ENCODE measurements around the gene CTNNA2. TPM values are rescaled to one million over a fixed set of nuclear protein-coding genes. Genes with fewer than 3 reads are reported as not detected.

CTNNA2 gene
- total and polyA plus RNA-seq, 2 of the 8 experiments (the other 6 are each of a cell fraction or from before 2014, with no cell fraction given), result 3.9 to 9.0 TPM

DNA sequence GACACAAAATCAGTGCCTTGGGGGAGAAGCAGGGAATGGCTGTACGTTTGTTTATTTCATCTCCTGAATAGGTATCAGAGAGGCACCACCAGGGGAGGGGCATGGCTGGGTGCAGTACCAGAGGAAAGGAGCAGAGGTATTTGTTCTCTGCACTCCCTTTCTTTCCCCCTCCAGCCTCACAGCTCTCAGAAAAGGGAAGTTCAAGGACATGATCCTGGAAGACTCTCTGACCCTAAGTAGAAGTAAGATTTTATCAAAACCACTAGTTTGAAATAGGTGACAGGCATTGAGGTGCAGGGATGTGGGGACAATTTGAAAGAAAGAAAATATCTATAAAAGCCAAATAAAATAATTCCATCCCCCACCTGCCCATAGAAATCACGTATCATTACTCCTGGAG lies 655.2 kb downstream of the CTNNA2 start:
- Histone ChIP-seq H2BK20ac (ENCODE audit: low read length) (no peak overlapping the region), H3K4ac (replicated peaks; ENCODE audit: insufficient read length, low read depth, low read length) (no peak overlapping the region), H2BK15ac (ENCODE audit: low read length) (no peak overlapping the region), H3K23me2 (ENCODE audit: low read depth, low read length) (no peaks in the 10 kb centered on the region; the same call in 1 of the 2 replicates), H3K27ac (ENCODE audit: low read depth, low read length) (no peak overlapping the region), H3K4me2 (ENCODE audit: insufficient read depth in 1 of 2, low read depth in 2 of 2, low read length in 2 of 2) (no peak overlapping the region), H4K8ac (ENCODE audit: extremely low read depth, insufficient read depth, low read length) (no peak overlapping the region), H2BK120ac (replicated peaks; ENCODE audit: low read depth, low read length) (no peak overlapping the region), H4K91ac (replicated peaks; ENCODE audit: insufficient read length, low read length) (no peak overlapping the region), H3K9ac (replicated peaks in 1 of 4; ENCODE audit: extremely low read depth in 1 of 4, low read depth in 3 of 4, low read length in 3 of 4) (no peak overlapping the region), H3K56ac (replicated peaks; ENCODE audit: insufficient read length, low read depth, low read length) (no peak overlapping the region), H3K4me1 (replicated peaks in 1 of 4; ENCODE audit: control insufficient read depth in 3 of 4, insufficient read depth in 4 of 4, low read length in 3 of 4) (no peaks in the 10 kb centered on the region), H2AFZ (ENCODE audit: low read length) (no peak overlapping the region), H3K27me3 (replicated peaks in 1 of 4; ENCODE audit: control insufficient read depth in 3 of 4, extremely low read depth in 1 of 4, insufficient read depth in 3 of 4, low read length in 3 of 4) (peaks cover 0 to 1% (median 0%) of the 10 kb centered on the region in 4 experiments; a peak in 1 of 7 replicates), H2BK5ac (ENCODE audit: low read depth, low read length) (no peak overlapping the region), H3K9me3 (ENCODE audit: insufficient read depth in 2 of 2, low read depth in 1 of 2, low read length in 1 of 2) (no peaks in the 10 kb centered on the region), H3K4me3 (ENCODE audit: extremely low read depth in 1 of 4, insufficient read depth in 2 of 4, low read depth in 3 of 4, low read length in 4 of 4) (no peak overlapping the region), H2AK5ac (ENCODE audit: low read depth, low read length) (no peak overlapping the region), H3K18ac (ENCODE audit: extremely low read depth, low read length) (no peak overlapping the region), H4K5ac (ENCODE audit: insufficient read length, low read depth, low read length) (no peak overlapping the region), H3K36me3 (ENCODE audit: control insufficient read depth in 2 of 4, insufficient read depth in 4 of 4, low read length in 3 of 4) (no peaks in the 10 kb centered on the region), H3K23ac (ENCODE audit: insufficient read length) (no peak overlapping the region), H2BK12ac (ENCODE audit: low read depth, low read length) (no peak overlapping the region), H4K20me1 (replicated peaks in 1 of 2; ENCODE audit: control insufficient read depth in 1 of 2, insufficient read depth in 2 of 2, low read length in 2 of 2) (no peaks in the 10 kb centered on the region), H3K14ac (ENCODE audit: insufficient read length) (no peak overlapping the region), H3K79me1 (ENCODE audit: low read depth, low read length) (no peaks in the 10 kb centered on the region), H3K79me2 (ENCODE audit: control insufficient read depth in 1 of 2, insufficient read depth in 2 of 2, low read length in 2 of 2) (no peaks in the 10 kb centered on the region)
- FAIRE-seq (no peak), DNase-seq (ENCODE audit: low read depth in 1 of 2, low spot score in 2 of 2) (no peak)
- POLR2A ChIA-PET (ENCODE audit: partially characterized antibody), result no interaction called here
- 59% methylated on average over 2 of the region's 2 CpGs; no CpG with 5 or more reads in 1 of the 2 experiments for WGBS, 2 experiments (ENCODE audit: extremely low coverage in 1 of 2, insufficient coverage in 1 of 2, insufficient read length in 1 of 2, insufficient replicate concordance in 2 of 2, low coverage in 1 of 2, low lambda C conversion rate in 2 of 2, missing lambda C conversion rate in 1 of 2)
- CTCF ChIA-PET (ENCODE audit: partially characterized antibody), result no interaction called here
- no peak for TF ChIP-seq MAFK (IDR thresholded peaks at IDR 0.05; ENCODE audit: low read depth, low read length)
- no peak for TF ChIP-seq GTF2F1 (IDR thresholded peaks at IDR 0.05; ENCODE audit: borderline replicate concordance, low read depth, low read length)
- no peak for TF ChIP-seq EP300 (IDR thresholded peaks at IDR 0.05; ENCODE audit: borderline replicate concordance in 1 of 2, low read depth in 2 of 2, low read length in 2 of 2)
- TF ChIP-seq SP1 (IDR thresholded peaks at IDR 0.05; ENCODE audit: low read depth, low read length), result no peak
- TF ChIP-seq SP4 (IDR thresholded peaks at IDR 0.05; ENCODE audit: low read length), result no peak
- no peak for TF ChIP-seq BRCA1 (IDR thresholded peaks at IDR 0.05; ENCODE audit: low read depth, low read length)
- no peak for TF ChIP-seq POU5F1 (IDR thresholded peaks at IDR 0.05; ENCODE audit: low read depth, low read length)
- no peak for TF ChIP-seq KDM1A (IDR thresholded peaks at IDR 0.05; ENCODE audit: borderline replicate concordance, low read length)
- TF ChIP-seq NRF1 (IDR thresholded peaks at IDR 0.05; ENCODE audit: low read depth, low read length), result no peak
- no peak for TF ChIP-seq CREB1 (IDR thresholded peaks at IDR 0.05)
- no peak for TF ChIP-seq CHD1 (IDR thresholded peaks at IDR 0.05; ENCODE audit: low read depth, low read length)
- no peak for TF ChIP-seq HDAC6 (IDR thresholded peaks at IDR 0.05; ENCODE audit: low read depth, low read length)
- TF ChIP-seq CHD2 (IDR thresholded peaks at IDR 0.05; ENCODE audit: low read length), result no peak
- TF ChIP-seq CEBPB (IDR thresholded peaks at IDR 0.05; ENCODE audit: low read depth, low read length), result no peak
- TF ChIP-seq, protein P1, sequence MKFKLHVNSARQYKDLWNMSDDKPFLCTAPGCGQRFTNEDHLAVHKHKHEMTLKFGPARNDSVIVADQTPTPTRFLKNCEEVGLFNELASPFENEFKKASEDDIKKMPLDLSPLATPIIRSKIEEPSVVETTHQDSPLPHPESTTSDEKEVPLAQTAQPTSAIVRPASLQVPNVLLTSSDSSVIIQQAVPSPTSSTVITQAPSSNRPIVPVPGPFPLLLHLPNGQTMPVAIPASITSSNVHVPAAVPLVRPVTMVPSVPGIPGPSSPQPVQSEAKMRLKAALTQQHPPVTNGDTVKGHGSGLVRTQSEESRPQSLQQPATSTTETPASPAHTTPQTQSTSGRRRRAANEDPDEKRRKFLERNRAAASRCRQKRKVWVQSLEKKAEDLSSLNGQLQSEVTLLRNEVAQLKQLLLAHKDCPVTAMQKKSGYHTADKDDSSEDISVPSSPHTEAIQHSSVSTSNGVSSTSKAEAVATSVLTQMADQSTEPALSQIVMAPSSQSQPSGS (IDR thresholded peaks at IDR 0.05; ENCODE audit: low read length), result no peak

Data from H1 (cell line).